GM23338 (cell line): Measurements from ENCODE around the gene EYS. TPM values are rescaled to one million over a fixed set of nuclear protein-coding genes. Genes with fewer than 3 reads are reported as not detected.

Experiments
- ATAC-seq: fragments of 200-7000 bp; cut with Tn5 transposase; 3 replicates; pipeline ENCODE4 v1.9.1; 2020
- DNase-seq: peaks from one replicate; pipeline ENCODE4 v3.0.0-alpha.2; 2015; ENCODE audit warnings: low spot score
- H2AFZ ChIP-seq: fragments of 200-600 bp; sonication (generic); 2 replicates; pipeline ENCODE4 v1.8.0; 2016; ENCODE audit warnings: antibody characterized with exemption, mild to moderate bottlenecking, moderate library complexity
- H3F3A ChIP-seq: fragments of 200-600 bp; sonication (generic); replicated peaks from 2 replicates; pipeline ENCODE4 v1.8.0; 2017; ENCODE audit warnings: antibody characterized with exemption, mixed run types, low read depth
- H3K27ac ChIP-seq: fragments of 200-600 bp; sonication (generic); 2 replicates; pipeline ENCODE4 v1.6.1; 2016; ENCODE audit warnings: low read depth
- H3K27me3 ChIP-seq: fragments of 200-600 bp; sonication (generic); 2 replicates; pipeline ENCODE4 v1.8.0; 2016; ENCODE audit warnings: mild to moderate bottlenecking, mixed run types, moderate library complexity; ENCODE audit not compliant: insufficient read depth
- H3K36me3 ChIP-seq: fragments of 200-600 bp; sonication (generic); 2 replicates; pipeline ENCODE4 v1.8.0; 2016; ENCODE audit warnings: mild to moderate bottlenecking; ENCODE audit not compliant: insufficient read depth
- H3K4me1 ChIP-seq: fragments of 200-600 bp; sonication (generic); 2 replicates; pipeline ENCODE4 v1.8.0; 2016; ENCODE audit warnings: mild to moderate bottlenecking, moderate library complexity; ENCODE audit not compliant: insufficient read depth
- H3K4me2 ChIP-seq: fragments of 200-600 bp; sonication (generic); 2 replicates; pipeline ENCODE4 v1.7.1; 2017; ENCODE audit warnings: mixed run types
- H3K4me3 ChIP-seq: fragments of 200-600 bp; sonication (generic); 2 replicates; pipeline ENCODE4 v1.6.1; 2016; ENCODE audit warnings: mixed run types
- H3K79me2 ChIP-seq: fragments of 200-600 bp; sonication (generic); replicated peaks from 2 replicates; pipeline ENCODE4 v1.8.0; 2017; ENCODE audit warnings: mild to moderate bottlenecking; ENCODE audit not compliant: insufficient read depth
- H3K9me2 ChIP-seq: fragments of 200-600 bp; sonication (generic); 2 replicates; pipeline ENCODE4 v1.8.0; 2017; ENCODE audit not compliant: insufficient read depth
- H4K20me1 ChIP-seq: fragments of 200-600 bp; sonication (generic); replicated peaks from 2 replicates; pipeline ENCODE4 v1.8.0; 2017; ENCODE audit warnings: mild to moderate bottlenecking; ENCODE audit not compliant: insufficient read depth
- H3K27ac Mint-ChIP-seq: 2 replicates; pipeline ENCODE4 v1.8.0; 2020; ENCODE audit warnings: inconsistent platforms, mild to moderate bottlenecking, moderate library complexity, mixed read lengths
- H3K27me3 Mint-ChIP-seq: 3 replicates; pipeline ENCODE4 v1.8.0; 2022; ENCODE audit warnings: low read depth, mild to moderate bottlenecking, moderate library complexity, mixed read lengths, inconsistent platforms; ENCODE audit not compliant: insufficient read depth, poor library complexity
- H3K36me3 Mint-ChIP-seq: 3 replicates; pipeline ENCODE4 v1.8.0; 2021; ENCODE audit warnings: low read depth, mild to moderate bottlenecking, inconsistent platforms, moderate library complexity, mixed read lengths
- H3K4me1 Mint-ChIP-seq: 3 replicates; pipeline ENCODE4 v1.8.0; 2020; ENCODE audit warnings: mild to moderate bottlenecking, inconsistent platforms, mixed read lengths
- H3K4me3 Mint-ChIP-seq: 3 replicates; pipeline ENCODE4 v1.8.0; 2021; ENCODE audit warnings: moderate library complexity, mild to moderate bottlenecking, inconsistent platforms, mixed read lengths
- H3K9me3 Mint-ChIP-seq: 3 replicates; pipeline ENCODE4 v1.8.0; 2020; ENCODE audit warnings: moderate library complexity, mild to moderate bottlenecking, inconsistent platforms, mixed read lengths
- EZH2 ChIP-seq: fragments of 200-600 bp; sonication (generic); IDR thresholded peaks from one replicate; pipeline ENCODE4 v1.8.0; 2017; ENCODE audit warnings: antibody characterized with exemption, mild to moderate bottlenecking, low read depth; ENCODE audit not compliant: unreplicated experiment
- EZH2phosphoT487 ChIP-seq: fragments of 200-600 bp; sonication (generic); IDR thresholded peaks from one replicate; pipeline ENCODE4 v1.8.1; 2018; ENCODE audit warnings: antibody characterized with exemption; ENCODE audit not compliant: unreplicated experiment
- JUNB ChIP-seq: IDR thresholded peaks from one replicate; pipeline ENCODE4 v1.6.1; 2016; ENCODE audit warnings: antibody characterized with exemption; ENCODE audit not compliant: unreplicated experiment
- POLR2AphosphoS5 ChIP-seq: IDR thresholded peaks from 2 replicates; pipeline ENCODE4 v1.6.1; 2016; ENCODE audit warnings: antibody characterized with exemption, low read depth
- STAT1 ChIP-seq: IDR thresholded peaks from one replicate; pipeline ENCODE4 v1.6.1; 2016; ENCODE audit warnings: antibody characterized with exemption; ENCODE audit not compliant: unreplicated experiment
- ZNF114 ChIP-seq: fragments of 250-450 bp; sonication (Bioruptor Pico); IDR thresholded peaks from 2 replicates; pipeline ENCODE4 v1.5.0; 2020; ENCODE audit warnings: mild to moderate bottlenecking, moderate library complexity
- ZNF331 ChIP-seq: fragments of 250-450 bp; sonication (Bioruptor Pico); IDR thresholded peaks from 2 replicates; pipeline ENCODE4 v1.5.0; 2020; ENCODE audit warnings: low read depth, mild to moderate bottlenecking, moderate library complexity
- polyA plus RNA-seq: library from polyadenylated mRNA; unstranded; fragments of >200 nt; fragmentation: Nextera tagmentation; extraction: Ambion mirVana; gene quantifications from 2 replicates; pipeline ENCODE4 v1.2.1, GENCODE V29; 2016
- total RNA-seq: library from RNA; depleted of rRNA; stranded (reverse); fragments of >200 nt; shearing (Covaris generic); gene quantifications from 2 replicates; pipeline ENCODE4 v1.2.3, GENCODE V29; 2014
- TF ChIP-seq, protein P1 (sequence below): IDR thresholded peaks from 2 replicates; pipeline ENCODE4 v1.6.1; 2016; ENCODE audit warnings: antibody characterized with exemption
- TF ChIP-seq, protein P2 (sequence below), 2 experiments: fragments of 200-600 bp in 1 of 2; sonication (generic) in 1 of 2; conservative IDR thresholded peaks; 2 replicates each; pipeline versions ENCODE4 v1.5.1 to v1.6.1; 2016 to 2017; ENCODE audit warnings: antibody characterized with exemption in 2 of 2, low read depth in 2 of 2, mild to moderate bottlenecking in 2 of 2, moderate library complexity in 1 of 2
- TF ChIP-seq, protein P3 (sequence below): fragments of 250-450 bp; sonication (Bioruptor Pico); IDR thresholded peaks from 2 replicates; pipeline ENCODE4 v1.5.0; 2020; ENCODE audit warnings: mild to moderate bottlenecking, moderate library complexity

The EYS gene
- total and polyA plus RNA-seq, 2 experiments from 2014 or later: 0.38 to 0.52 TPM

DNA sequence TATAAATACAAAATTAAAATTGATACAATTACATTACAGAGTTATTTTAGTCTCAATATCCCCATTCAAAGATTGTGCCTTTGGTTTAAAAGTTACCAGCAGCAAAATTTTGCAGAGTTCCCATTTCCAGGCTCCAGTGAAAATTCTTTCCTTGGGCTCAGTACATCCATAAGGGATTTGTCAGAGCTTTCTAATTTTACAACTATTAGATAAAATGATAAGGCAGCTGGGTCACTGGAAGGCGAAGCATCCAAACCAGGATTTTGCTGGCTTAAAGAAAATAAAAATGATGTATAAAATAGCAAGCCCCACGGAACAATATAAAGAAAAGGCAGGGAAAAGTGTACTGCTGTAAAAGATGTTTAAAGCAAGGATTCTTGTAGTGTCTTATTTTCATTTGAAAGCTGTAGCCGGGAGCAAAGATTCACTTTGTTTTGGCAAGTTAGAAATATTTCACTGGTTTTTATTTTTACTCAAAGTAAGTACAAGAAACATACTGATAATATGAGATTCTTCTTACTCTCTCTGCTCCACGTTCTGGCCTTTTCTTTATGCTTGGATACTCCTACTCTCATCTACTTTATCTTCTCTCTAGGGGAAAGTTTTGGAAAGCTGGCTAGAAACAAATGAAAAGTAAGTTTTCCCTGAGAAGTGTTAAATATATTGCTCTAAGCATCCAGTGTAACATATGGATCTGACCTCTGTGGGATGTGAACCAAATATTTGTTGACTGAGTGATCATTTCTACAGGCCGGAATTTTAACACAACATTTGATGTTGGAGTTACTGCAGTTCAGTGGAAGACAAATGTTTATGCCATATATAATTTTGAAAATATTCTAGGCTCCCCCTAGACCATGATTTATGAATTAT is 1583.0 kb downstream of the EYS start:
- peaks cover 3% of the 10 kb centered on the region for H3K27me3 Mint-ChIP-seq

More for the DNA sequence above, 1583.0 kb downstream of the EYS start:
- Histone ChIP-seq H3K27ac (no peak overlapping the region), H3K36me3 (no peaks in the 10 kb centered on the region), H3K79me2 (no peaks in the 10 kb centered on the region), H3K9me2 (no peaks in the 10 kb centered on the region), H3K4me2 (no peak overlapping the region), H3F3A (no peaks in the 10 kb centered on the region), H4K20me1 (no peaks in the 10 kb centered on the region), H2AFZ (no peak overlapping the region), H3K27me3 (no peaks in the 10 kb centered on the region), H3K4me1 (no peaks in the 10 kb centered on the region), H3K4me3 (no peak overlapping the region)
- Mint-ChIP-seq H3K9me3 (peaks cover 7% of the 10 kb centered on the region; the same call in 2 of the 3 replicates), H3K36me3 (no peaks in the 10 kb centered on the region; the same call in 2 of the 3 replicates), H3K4me3 (no peak overlapping the region), H3K27ac (no peak overlapping the region), H3K4me1 (peaks cover 6% of the 10 kb centered on the region; the same call in 2 of the 3 replicates)
- TF ChIP-seq ZNF331 (CRISPR knock-in tag): no peak
- TF ChIP-seq EZH2: no peak
- no peak for TF ChIP-seq ZNF114 (CRISPR knock-in tag)
- TF ChIP-seq STAT1: no peak
- no peak for TF ChIP-seq JUNB
- TF ChIP-seq EZH2phosphoT487: no peak
- TF ChIP-seq, protein P1, sequence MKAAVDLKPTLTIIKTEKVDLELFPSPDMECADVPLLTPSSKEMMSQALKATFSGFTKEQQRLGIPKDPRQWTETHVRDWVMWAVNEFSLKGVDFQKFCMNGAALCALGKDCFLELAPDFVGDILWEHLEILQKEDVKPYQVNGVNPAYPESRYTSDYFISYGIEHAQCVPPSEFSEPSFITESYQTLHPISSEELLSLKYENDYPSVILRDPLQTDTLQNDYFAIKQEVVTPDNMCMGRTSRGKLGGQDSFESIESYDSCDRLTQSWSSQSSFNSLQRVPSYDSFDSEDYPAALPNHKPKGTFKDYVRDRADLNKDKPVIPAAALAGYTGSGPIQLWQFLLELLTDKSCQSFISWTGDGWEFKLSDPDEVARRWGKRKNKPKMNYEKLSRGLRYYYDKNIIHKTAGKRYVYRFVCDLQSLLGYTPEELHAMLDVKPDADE: no peak
- TF ChIP-seq, protein P2, sequence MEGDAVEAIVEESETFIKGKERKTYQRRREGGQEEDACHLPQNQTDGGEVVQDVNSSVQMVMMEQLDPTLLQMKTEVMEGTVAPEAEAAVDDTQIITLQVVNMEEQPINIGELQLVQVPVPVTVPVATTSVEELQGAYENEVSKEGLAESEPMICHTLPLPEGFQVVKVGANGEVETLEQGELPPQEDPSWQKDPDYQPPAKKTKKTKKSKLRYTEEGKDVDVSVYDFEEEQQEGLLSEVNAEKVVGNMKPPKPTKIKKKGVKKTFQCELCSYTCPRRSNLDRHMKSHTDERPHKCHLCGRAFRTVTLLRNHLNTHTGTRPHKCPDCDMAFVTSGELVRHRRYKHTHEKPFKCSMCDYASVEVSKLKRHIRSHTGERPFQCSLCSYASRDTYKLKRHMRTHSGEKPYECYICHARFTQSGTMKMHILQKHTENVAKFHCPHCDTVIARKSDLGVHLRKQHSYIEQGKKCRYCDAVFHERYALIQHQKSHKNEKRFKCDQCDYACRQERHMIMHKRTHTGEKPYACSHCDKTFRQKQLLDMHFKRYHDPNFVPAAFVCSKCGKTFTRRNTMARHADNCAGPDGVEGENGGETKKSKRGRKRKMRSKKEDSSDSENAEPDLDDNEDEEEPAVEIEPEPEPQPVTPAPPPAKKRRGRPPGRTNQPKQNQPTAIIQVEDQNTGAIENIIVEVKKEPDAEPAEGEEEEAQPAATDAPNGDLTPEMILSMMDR (conservative IDR thresholded peaks at IDR 0.05; ENCODE audit: low read depth in 2 of 2): no peak
- TF ChIP-seq POLR2AphosphoS5: no peak
- TF ChIP-seq, protein P3, sequence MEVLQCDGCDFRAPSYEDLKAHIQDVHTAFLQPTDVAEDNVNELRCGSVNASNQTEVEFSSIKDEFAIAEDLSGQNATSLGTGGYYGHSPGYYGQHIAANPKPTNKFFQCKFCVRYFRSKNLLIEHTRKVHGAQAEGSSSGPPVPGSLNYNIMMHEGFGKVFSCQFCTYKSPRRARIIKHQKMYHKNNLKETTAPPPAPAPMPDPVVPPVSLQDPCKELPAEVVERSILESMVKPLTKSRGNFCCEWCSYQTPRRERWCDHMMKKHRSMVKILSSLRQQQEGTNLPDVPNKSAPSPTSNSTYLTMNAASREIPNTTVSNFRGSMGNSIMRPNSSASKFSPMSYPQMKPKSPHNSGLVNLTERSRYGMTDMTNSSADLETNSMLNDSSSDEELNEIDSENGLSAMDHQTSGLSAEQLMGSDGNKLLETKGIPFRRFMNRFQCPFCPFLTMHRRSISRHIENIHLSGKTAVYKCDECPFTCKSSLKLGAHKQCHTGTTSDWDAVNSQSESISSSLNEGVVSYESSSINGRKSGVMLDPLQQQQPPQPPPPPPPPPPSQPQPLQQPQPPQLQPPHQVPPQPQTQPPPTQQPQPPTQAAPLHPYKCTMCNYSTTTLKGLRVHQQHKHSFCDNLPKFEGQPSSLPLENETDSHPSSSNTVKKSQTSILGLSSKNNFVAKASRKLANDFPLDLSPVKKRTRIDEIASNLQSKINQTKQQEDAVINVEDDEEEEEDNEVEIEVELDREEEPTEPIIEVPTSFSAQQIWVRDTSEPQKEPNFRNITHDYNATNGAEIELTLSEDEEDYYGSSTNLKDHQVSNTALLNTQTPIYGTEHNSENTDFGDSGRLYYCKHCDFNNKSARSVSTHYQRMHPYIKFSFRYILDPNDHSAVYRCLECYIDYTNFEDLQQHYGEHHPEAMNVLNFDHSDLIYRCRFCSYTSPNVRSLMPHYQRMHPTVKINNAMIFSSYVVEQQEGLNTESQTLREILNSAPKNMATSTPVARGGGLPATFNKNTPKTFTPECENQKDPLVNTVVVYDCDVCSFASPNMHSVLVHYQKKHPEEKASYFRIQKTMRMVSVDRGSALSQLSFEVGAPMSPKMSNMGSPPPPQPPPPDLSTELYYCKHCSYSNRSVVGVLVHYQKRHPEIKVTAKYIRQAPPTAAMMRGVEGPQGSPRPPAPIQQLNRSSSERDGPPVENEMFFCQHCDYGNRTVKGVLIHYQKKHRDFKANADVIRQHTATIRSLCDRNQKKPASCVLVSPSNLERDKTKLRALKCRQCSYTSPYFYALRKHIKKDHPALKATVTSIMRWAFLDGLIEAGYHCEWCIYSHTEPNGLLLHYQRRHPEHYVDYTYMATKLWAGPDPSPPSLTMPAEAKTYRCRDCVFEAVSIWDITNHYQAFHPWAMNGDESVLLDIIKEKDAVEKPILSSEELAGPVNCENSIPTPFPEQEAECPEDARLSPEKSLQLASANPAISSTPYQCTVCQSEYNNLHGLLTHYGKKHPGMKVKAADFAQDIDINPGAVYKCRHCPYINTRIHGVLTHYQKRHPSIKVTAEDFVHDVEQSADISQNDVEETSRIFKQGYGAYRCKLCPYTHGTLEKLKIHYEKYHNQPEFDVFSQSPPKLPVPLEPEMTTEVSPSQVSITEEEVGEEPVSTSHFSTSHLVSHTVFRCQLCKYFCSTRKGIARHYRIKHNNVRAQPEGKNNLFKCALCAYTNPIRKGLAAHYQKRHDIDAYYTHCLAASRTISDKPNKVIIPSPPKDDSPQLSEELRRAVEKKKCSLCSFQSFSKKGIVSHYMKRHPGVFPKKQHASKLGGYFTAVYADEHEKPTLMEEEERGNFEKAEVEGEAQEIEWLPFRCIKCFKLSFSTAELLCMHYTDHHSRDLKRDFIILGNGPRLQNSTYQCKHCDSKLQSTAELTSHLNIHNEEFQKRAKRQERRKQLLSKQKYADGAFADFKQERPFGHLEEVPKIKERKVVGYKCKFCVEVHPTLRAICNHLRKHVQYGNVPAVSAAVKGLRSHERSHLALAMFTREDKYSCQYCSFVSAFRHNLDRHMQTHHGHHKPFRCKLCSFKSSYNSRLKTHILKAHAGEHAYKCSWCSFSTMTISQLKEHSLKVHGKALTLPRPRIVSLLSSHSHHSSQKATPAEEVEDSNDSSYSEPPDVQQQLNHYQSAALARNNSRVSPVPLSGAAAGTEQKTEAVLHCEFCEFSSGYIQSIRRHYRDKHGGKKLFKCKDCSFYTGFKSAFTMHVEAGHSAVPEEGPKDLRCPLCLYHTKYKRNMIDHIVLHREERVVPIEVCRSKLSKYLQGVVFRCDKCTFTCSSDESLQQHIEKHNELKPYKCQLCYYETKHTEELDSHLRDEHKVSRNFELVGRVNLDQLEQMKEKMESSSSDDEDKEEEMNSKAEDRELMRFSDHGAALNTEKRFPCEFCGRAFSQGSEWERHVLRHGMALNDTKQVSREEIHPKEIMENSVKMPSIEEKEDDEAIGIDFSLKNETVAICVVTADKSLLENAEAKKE (CRISPR knock-in tag): no peak
- ATAC-seq: no peak
- DNase-seq: no peak
